ENCODE results near the gene BTBD9.

The BTBD9 gene

GRCh38 chr6:38307740-38308139 is 332.0 kb downstream of the BTBD9 start:
- no peak for TF ChIP-seq CTCF (IDR thresholded peaks at IDR 0.05; ENCODE audit: low read depth, low read length, missing control alignments)
- no peak overlapping the region for H3K4me3 ChIP-seq (ENCODE audit: low read depth, low read length)
- in situ Hi-C loops (cut with HindIII; ENCODE audit: low sequenced_read_pairs) = no loop called here
- no peak for DNase-seq (ENCODE audit: low read depth)

GRCh38 chr6:38306931-38307330 is 332.8 kb downstream of the BTBD9 start:
- DNase-seq (ENCODE audit: low read depth) = no peak
- TF ChIP-seq CTCF (IDR thresholded peaks at IDR 0.05; ENCODE audit: low read depth, low read length, missing control alignments) = no peak
- in situ Hi-C loops (cut with HindIII; ENCODE audit: low sequenced_read_pairs) = no loop called here
- no peak overlapping the region for H3K4me3 ChIP-seq (ENCODE audit: low read depth, low read length)

GRCh38 chr6:38305995-38306681 is 333.6 kb downstream of the BTBD9 start:
- TF ChIP-seq CTCF (IDR thresholded peaks at IDR 0.05; ENCODE audit: low read depth, low read length, missing control alignments) = no peak
- H3K4me3 ChIP-seq (ENCODE audit: low read depth, low read length) = no peak overlapping the region
- DNase-seq (ENCODE audit: low read depth) = no peak
- in situ Hi-C loops (cut with HindIII; ENCODE audit: low sequenced_read_pairs) = no loop called here

GRCh38 chr6:38302838-38303237 is 336.9 kb downstream of the BTBD9 start:
- no peak for TF ChIP-seq CTCF (IDR thresholded peaks at IDR 0.05; ENCODE audit: low read depth, low read length, missing control alignments)
- DNase-seq (ENCODE audit: low read depth) = no peak
- H3K4me3 ChIP-seq (ENCODE audit: low read depth, low read length) = no peak overlapping the region
- in situ Hi-C loops (cut with HindIII; ENCODE audit: low sequenced_read_pairs) = no loop called here

GRCh38 chr6:38302081-38302480 is 337.6 kb downstream of the BTBD9 start:
- TF ChIP-seq CTCF (IDR thresholded peaks at IDR 0.05; ENCODE audit: low read depth, low read length, missing control alignments) = no peak
- no peak overlapping the region for H3K4me3 ChIP-seq (ENCODE audit: low read depth, low read length)
- no peak for DNase-seq (ENCODE audit: low read depth)
- in situ Hi-C loops (cut with HindIII; ENCODE audit: low sequenced_read_pairs) = no loop called here

- H3K4me3 ChIP-seq (ENCODE audit: low read depth, low read length) = no peak overlapping the region
- in situ Hi-C loops (cut with HindIII; ENCODE audit: low sequenced_read_pairs) = no loop called here
- TF ChIP-seq CTCF (IDR thresholded peaks at IDR 0.05; ENCODE audit: low read depth, low read length, missing control alignments) = no peak
- no peak for DNase-seq (ENCODE audit: low read depth)
Measured at GRCh38 chr6:38290133-38290799, 349.5 kb downstream of the BTBD9 start.
